NCI-H2227 (cell line): ENCODE measurements around the gene CRISP2.
"Not testable (repeated sequence)": the region's sequence is repeated elsewhere in the genome, so short reads cannot be mapped to it uniquely, and the experiment has no call there.

Experiments
- DNase-seq: peaks from one replicate; lab custom pipeline; 2025; ENCODE audit not compliant: unreplicated experiment; lab: John Stamatoyannopoulos, UW

Gene CRISP2

DNA sequence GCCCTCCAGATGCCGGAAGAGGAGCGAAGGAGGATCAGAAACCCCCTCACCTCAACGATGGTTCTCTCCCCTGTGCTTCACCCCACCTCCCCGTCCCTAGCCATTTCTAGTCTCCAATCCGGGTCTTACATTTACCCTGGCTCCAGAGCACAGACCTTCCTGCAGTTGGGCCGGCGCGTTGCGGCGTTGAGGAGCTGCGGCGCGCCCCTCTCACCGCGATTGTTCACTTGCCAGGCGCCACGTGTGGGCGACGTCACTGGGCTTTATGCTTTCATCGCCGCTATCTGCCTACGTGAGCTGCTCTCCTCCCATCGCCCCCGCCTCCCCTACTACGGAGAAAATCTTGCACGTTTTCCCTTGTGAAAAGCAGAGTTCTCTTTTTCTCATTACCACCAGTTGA, at the start of gene CRISP2:
CRISP2 (minus strand) TSS at position 198 of the 400 bp plus-strand sequence. CDS start 4,347 bp downstream, outside the sequence.
- DNase-seq, result peak; percentile 33

GRCh38 chr6:49744259-49744658, 30.9 kb upstream of the CRISP2 start, which contains the start of gene CRISP3:
TSS of gene CRISP3 (minus strand) at chr6:49744388. CDS start at chr6:49744367, 21 bp downstream.
- no peak for DNase-seq

GRCh38 chr6:49743429-49743828, 30.1 kb upstream of the CRISP2 start:
- no peak for DNase-seq

- DNase-seq, result peak; percentile 33
Measured at GRCh38 chr6:49739423-49739822, 26.1 kb upstream of the CRISP2 start.

DNA sequence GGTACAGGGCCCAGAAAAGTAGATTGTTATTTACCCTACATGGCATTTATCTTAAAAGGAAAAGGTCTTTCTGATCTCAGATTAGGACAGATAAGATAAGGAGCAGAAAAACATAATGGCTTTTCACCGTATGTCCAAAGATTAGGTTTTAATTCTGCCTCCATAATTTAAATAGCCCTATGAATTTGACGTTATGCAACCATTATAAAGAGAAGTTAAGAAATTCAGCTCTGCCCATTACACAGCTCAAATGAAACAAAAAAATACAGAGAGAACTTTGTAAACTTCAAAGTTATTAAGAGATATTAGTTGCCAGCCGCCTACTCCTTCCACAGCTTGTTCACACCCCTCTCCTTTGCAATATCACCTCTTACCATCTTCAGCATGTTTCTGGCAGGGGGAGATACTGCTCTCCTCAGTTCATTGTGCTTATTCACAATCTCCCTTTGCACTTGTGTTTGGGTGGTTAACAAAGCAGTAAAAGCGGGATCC, 22.7 kb upstream of the CRISP2 start:
- no peak for DNase-seq

DNA sequence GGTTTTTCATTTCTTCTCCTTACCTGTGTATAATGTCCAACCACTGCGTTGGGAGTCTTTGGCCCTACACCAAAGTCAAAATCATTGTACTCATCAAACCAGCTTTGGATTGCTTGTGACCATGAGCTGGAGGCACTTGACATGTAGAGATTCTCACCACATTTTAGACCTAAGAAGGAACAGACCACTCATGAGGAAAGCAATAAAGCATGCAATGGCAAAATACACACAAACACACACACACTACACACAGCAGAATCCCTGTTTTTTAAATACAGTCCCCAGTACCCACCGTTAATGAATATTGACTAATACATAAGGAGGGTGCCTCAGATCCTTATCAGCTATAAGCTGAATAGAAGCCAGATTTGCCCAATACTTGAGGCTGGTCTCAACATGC, 20.3 kb upstream of the CRISP2 start:
- no peak for DNase-seq

DNA sequence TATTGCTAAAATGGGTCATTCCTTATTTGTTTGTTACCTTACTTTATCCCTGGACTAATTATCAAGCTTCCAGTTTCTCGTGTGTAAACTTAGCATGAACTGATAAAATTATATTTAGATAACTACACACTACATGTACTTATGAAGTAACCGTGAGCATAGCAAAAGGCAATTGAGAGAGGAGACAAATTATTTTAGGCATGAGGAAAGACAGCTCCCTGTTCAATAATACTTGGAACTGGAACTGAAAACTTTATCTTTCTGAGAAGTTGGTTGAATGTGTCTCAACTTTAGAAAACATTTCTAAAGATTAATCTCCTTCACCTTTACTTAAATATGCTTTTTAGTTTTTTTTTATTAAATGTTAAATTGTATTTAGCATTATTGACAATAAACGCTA, 19.4 kb upstream of the CRISP2 start:
- DNase-seq, result no peak

DNA sequence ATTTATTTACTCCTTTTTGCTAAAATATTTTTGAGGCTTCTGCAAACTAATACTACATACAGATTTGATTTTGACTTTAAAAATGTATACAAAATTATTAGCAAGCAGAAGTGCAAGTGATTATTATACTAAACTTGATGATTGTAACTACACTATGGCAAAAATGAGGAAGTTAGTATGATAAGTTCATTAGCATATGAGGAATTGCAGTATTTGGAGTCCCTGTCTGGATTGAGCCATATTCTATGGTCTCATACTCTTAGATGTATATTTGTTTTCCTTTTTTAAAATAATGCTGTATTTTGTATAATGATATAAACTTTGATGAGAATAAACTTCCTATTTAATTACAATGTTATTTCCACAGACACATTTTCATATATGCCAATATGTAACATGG, 16.9 kb upstream of the CRISP2 start:
- DNase-seq, result no peak

GRCh38 chr6:49723917-49724316, 10.6 kb upstream of the CRISP2 start:
- not testable (repeated sequence) for DNase-seq

DNA sequence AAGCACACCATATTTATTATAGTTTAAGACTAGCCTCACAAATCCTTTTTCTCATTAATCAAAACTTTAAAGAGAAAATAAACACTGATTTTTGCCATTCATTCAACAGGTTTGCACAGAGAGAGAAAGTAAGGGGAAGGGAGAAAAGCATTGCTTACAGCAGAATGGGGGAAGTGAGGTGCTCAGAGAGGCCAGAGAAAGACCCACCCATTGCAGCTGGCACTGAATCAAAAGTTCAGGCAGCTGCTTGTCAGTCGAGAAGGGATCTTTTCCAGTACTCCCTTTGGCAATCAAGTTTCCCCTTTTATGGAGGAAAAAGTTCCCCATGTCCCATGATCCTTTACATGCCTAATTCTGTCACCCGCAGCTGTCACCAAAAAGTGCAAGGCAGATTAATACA, 8.0 kb upstream of the CRISP2 start:
- DNase-seq, result no peak

DNA sequence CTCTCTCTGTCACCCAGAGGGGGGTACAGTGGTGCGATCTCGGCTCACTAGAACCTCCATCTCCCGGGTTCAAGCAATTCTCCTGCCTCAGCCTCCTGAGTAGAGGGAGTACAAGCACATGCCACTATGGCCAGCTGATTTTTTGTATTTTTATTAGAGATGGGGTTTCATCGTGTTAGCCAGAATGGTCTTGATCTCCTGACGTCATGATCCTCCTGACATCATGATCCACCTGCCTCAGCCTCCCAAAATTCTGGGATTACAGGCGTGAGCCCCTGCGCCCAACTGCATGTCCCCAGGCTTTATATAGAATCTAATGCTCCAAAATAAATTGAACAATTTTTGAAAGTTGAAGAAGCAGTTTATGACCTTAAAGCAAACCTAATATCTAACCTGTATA, 7.0 kb upstream of the CRISP2 start:
- DNase-seq, result no peak

- no peak for DNase-seq
Measured at GRCh38 chr6:49698478-49698877, 14.9 kb downstream of the CRISP2 start.

DNA sequence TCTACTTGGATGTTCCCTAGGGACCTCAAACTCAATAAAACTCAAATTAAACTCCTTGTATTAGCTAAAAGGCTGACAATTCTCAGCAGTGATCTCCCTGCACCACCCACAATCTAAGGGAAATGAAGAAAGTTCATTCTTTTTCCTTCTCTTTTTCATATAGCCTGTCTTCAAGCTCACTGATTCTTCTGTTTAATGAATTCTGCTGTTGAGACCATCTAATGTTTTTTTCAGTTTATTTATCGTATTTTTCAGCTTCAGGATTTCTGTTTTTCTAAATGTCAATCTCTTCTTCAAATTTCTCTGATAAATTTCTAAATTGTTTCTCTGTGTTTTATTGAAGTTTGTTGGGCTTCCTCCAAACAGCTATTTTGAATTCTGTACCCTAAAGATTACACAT, 19.8 kb downstream of the CRISP2 start:
- no peak for DNase-seq

DNA sequence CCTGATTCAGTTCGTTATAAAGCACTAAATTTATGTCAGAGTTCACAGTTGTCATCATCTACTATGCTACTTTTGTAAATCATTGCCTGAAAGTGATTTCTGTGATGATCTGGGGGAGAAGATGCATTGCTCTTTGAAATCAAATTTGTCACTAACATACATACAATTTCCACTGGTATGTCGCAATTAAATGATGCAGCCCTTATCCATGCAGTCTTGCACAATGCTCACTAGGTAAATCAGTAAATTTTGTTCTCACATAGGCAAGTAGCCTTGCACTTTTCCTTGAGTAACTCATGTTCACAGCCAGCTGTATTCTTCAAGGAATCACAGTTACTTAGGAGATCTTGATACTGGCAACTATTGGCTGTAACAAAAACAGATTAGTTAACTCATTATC, 20.8 kb downstream of the CRISP2 start:
- no peak for DNase-seq

DNA sequence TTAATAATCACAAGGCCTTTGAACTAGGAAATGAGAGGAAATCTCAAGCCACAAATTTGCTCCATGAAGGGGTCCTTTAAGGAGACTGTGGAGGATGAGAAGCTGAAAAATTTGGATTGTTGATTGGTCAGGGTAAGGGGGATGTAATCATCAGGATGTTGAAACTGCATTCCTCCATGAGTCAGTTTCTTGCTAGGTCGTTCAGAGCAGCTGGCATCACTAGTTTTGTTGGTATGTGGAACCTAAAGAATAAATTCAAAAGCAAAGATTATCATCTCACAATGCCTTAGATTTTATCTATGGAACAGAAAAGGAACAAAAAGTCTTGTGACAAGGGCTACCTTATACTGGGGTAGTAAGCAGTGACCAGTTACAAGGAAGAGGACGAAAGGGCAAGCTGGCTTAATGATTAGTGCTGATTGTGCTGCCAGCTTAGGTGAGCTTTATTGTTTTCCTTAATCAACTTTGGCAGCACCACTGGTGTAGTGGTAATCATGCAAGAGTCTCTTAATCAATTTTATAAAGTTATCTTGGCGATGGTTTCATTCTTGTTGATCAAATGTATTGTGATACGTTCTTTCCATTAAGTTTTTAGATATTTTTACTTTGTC, 36.6 kb downstream of the CRISP2 start:
- DNase-seq, result no peak

- DNase-seq, result no peak
Measured at GRCh38 chr6:49675816-49676215, 37.5 kb downstream of the CRISP2 start.

- no peak for DNase-seq
Measured at GRCh38 chr6:49668083-49668511, 45.2 kb downstream of the CRISP2 start.

GRCh38 chr6:49666930-49667757, 46.2 kb downstream of the CRISP2 start:
- DNase-seq, result no peak

- no peak for DNase-seq
Measured at GRCh38 chr6:49666480-49666879, 46.9 kb downstream of the CRISP2 start.

DNA sequence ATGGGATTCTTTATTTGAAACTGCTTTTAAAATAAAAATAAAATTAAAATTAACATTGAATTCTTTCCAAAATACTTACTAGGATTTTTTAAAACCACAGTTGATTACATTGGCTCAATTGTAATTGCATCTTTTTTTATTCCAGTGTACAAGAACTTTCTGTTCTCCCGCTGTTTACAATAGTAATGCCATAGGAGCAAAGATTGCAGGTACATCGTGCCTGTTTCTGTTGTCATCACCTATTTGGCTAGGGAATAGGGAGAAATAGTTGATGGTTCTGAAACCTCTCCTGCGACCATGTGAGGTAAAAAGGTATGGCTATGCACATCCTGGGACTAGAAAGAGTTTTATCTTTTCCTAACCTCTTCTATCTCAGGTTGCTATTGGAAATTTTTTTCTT, 48.5 kb downstream of the CRISP2 start:
- DNase-seq, result no peak

DNA sequence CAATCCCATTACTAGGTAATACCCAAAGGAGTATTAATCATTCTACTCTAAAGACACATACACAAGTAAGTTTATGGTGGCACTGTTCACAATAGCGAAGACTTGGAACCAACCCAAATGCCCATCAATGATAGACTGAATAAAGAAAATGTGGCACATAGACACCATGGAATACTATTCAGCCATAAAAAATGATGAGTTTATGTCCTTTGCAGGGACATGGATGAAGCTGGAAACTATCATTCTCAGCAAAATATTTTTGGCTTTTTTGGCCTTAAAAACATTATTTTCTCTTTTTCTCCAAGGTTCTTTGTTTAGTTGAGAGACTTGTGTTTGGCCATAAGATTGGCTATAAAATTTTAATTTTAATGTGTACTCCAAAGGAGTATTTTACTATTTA, 49.3 kb downstream of the CRISP2 start:
- not testable (repeated sequence) for DNase-seq

GRCh38 chr6:49662892-49663261, 50.5 kb downstream of the CRISP2 start:
- DNase-seq, result no peak
